ENCODE results near the gene STK40.

Gene STK40

DNA sequence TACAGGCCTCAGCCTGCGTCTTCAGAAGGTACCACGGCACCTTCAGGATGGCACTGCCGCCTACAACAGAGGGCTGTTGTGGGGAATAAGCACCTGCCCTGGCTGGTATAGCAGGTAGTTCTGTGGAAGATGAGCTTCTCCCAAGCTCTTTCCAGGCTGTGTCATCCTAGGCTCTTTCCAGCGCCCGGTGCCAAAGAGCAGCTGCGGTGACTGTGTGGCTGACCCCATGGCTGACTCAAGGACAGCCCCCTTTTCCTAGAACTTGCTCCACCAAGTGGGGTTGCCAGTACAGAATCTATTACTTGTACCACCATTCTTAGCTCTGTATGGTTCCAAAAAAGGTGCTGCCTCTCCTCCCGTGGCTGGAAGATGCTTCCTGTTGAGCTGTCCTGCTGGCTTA is 40.4 kb downstream of the STK40 start:
- Histone ChIP-seq H3F3A (ENCODE audit: insufficient read depth, low read length) (no peaks in the 10 kb centered on the region), H3K4me1 (ENCODE audit: low read length) (no peaks in the 10 kb centered on the region), H2AFZ (ENCODE audit: low read length) (no peak overlapping the region), H4K20me1 (ENCODE audit: insufficient read depth, low read length) (no peaks in the 10 kb centered on the region), H3K27me3 (replicated peaks; ENCODE audit: insufficient read depth, low read length) (no peaks in the 10 kb centered on the region), H3K9ac (ENCODE audit: low read length) (no peak overlapping the region), H3K27ac (ENCODE audit: low read length) (no peak overlapping the region), H3K4me2 (ENCODE audit: low read depth, low read length) (no peak overlapping the region), H3K9me2 (replicated peaks; ENCODE audit: insufficient read depth, low read length) (no peaks in the 10 kb centered on the region), H3K9me3 (replicated peaks; ENCODE audit: insufficient read depth, low read length) (no peaks in the 10 kb centered on the region), H3K79me2 (ENCODE audit: low read length) (no peaks in the 10 kb centered on the region), H3K4me3 (ENCODE audit: low read length) (no peak overlapping the region), H3K36me3 (replicated peaks; ENCODE audit: insufficient read depth, low read length) (no peaks in the 10 kb centered on the region; the same call in 1 of the 2 replicates)
- DNase-seq, result no peak
- TF ChIP-seq, protein P1, sequence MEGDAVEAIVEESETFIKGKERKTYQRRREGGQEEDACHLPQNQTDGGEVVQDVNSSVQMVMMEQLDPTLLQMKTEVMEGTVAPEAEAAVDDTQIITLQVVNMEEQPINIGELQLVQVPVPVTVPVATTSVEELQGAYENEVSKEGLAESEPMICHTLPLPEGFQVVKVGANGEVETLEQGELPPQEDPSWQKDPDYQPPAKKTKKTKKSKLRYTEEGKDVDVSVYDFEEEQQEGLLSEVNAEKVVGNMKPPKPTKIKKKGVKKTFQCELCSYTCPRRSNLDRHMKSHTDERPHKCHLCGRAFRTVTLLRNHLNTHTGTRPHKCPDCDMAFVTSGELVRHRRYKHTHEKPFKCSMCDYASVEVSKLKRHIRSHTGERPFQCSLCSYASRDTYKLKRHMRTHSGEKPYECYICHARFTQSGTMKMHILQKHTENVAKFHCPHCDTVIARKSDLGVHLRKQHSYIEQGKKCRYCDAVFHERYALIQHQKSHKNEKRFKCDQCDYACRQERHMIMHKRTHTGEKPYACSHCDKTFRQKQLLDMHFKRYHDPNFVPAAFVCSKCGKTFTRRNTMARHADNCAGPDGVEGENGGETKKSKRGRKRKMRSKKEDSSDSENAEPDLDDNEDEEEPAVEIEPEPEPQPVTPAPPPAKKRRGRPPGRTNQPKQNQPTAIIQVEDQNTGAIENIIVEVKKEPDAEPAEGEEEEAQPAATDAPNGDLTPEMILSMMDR (IDR thresholded peaks at IDR 0.05; ENCODE audit: low read length), result no peak
- TF ChIP-seq EZH2 (optimal IDR thresholded peaks at IDR 0.05; ENCODE audit: low read depth, low read length) (no peak), EZH2phosphoT487 (IDR thresholded peaks at IDR 0.05; ENCODE audit: low read length) (no peak)

DNA sequence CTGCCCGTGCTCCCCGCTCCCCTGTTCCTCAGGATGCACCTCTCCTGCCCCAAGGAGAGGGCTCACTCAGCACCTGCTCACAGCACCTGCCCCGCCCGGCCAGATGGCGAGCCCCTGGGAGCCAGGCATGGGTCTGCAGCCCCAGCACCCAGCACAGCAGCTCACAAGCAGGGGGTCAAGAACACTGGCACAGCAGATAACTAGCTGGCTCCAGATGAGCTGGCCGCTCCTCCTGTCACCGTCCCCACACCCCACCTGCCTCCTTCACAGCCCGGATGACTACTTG is 41.4 kb downstream of the STK40 start:
- no peak for TF ChIP-seq EZH2 (optimal IDR thresholded peaks at IDR 0.05; ENCODE audit: low read depth, low read length)
- TF ChIP-seq, protein P1 (IDR thresholded peaks at IDR 0.05; ENCODE audit: low read length), result no peak
- no peak for TF ChIP-seq EZH2phosphoT487 (IDR thresholded peaks at IDR 0.05; ENCODE audit: low read length)
- Histone ChIP-seq H3F3A (ENCODE audit: insufficient read depth, low read length) (no peaks in the 10 kb centered on the region), H3K4me1 (ENCODE audit: low read length) (no peaks in the 10 kb centered on the region), H2AFZ (ENCODE audit: low read length) (no peak overlapping the region), H3K27ac (ENCODE audit: low read length) (no peak overlapping the region), H4K20me1 (ENCODE audit: insufficient read depth, low read length) (no peaks in the 10 kb centered on the region), H3K4me3 (ENCODE audit: low read length) (no peak overlapping the region), H3K27me3 (replicated peaks; ENCODE audit: insufficient read depth, low read length) (no peaks in the 10 kb centered on the region), H3K9me2 (replicated peaks; ENCODE audit: insufficient read depth, low read length) (no peaks in the 10 kb centered on the region), H3K79me2 (ENCODE audit: low read length) (no peaks in the 10 kb centered on the region), H3K9me3 (replicated peaks; ENCODE audit: insufficient read depth, low read length) (no peaks in the 10 kb centered on the region), H3K4me2 (ENCODE audit: low read depth, low read length) (no peak overlapping the region), H3K36me3 (replicated peaks; ENCODE audit: insufficient read depth, low read length) (no peaks in the 10 kb centered on the region; the same call in 1 of the 2 replicates), H3K9ac (ENCODE audit: low read length) (no peak overlapping the region)
- DNase-seq, result no peak

DNA sequence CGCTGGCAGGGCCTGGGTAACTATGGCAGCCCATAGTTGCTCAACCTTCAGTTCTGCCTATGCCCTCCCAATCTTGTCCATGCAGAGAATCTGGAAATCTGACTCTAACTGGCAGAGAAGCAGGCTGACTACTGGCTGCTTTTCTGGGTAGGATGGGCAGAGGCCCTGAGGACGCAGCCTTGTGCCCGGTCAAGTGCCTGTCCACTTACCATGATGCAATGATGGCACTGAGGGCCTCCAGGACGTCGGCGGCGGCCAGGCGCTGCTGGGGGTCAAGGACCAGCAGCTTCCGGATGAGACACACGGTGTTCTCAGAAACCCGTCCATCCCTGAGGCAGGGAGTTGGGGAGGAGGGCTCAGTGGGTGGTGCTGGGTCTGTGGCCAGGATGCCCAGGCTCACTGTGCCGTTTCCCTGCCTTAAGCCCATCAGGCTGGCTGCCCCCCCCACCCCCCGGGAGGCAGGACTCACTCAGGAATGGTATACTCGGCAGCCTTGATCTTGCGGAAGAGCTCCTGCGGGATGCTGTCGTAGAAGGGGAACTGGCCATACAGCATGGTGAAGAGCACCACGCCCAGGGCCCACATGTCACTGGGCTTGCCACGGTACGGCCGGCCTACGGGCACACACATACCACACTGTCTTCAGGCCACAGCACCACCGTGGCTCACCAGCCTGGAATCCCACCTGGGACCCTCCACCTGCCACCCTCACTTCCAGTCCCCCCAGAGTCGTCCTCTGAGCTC is 41.9 kb downstream of the STK40 start:
- Histone ChIP-seq H3K9ac (ENCODE audit: low read length) (no peak overlapping the region), H3F3A (ENCODE audit: insufficient read depth, low read length) (no peaks in the 10 kb centered on the region), H3K27ac (ENCODE audit: low read length) (no peak overlapping the region), H3K79me2 (ENCODE audit: low read length) (no peaks in the 10 kb centered on the region), H3K4me3 (ENCODE audit: low read length) (no peak overlapping the region), H3K27me3 (replicated peaks; ENCODE audit: insufficient read depth, low read length) (no peaks in the 10 kb centered on the region), H2AFZ (ENCODE audit: low read length) (no peak overlapping the region), H3K4me1 (ENCODE audit: low read length) (no peaks in the 10 kb centered on the region), H3K36me3 (replicated peaks; ENCODE audit: insufficient read depth, low read length) (no peaks in the 10 kb centered on the region; the same call in 1 of the 2 replicates), H3K4me2 (ENCODE audit: low read depth, low read length) (no peak overlapping the region), H3K9me3 (replicated peaks; ENCODE audit: insufficient read depth, low read length) (no peaks in the 10 kb centered on the region), H4K20me1 (ENCODE audit: insufficient read depth, low read length) (no peaks in the 10 kb centered on the region), H3K9me2 (replicated peaks; ENCODE audit: insufficient read depth, low read length) (no peaks in the 10 kb centered on the region)
- no peak for DNase-seq
- TF ChIP-seq EZH2 (optimal IDR thresholded peaks at IDR 0.05; ENCODE audit: low read depth, low read length), result no peak
- no peak for TF ChIP-seq EZH2phosphoT487 (IDR thresholded peaks at IDR 0.05; ENCODE audit: low read length)
- TF ChIP-seq, protein P1 (IDR thresholded peaks at IDR 0.05; ENCODE audit: low read length), result no peak

Measured in MM.1S (cell line).